Non-pigmented ciliary epithelial cell (primary cell): ENCODE results near the gene GPD2.
A peak's percentile ranks its signal among the peaks of the same experiment; 100 is the strongest.

Source experiments
- DNase-seq: peaks from one replicate; pipeline ENCODE4 v3.0.0-alpha.2; 2010; ENCODE audit warnings: low read depth

The GPD2 gene

GRCh38 chr2:156532989-156533388 is 96.8 kb downstream of the GPD2 start:
- DNase-seq = no peak

- no peak for DNase-seq
Measured at GRCh38 chr2:156536534-156536933, 100.4 kb downstream of the GPD2 start.

GRCh38 chr2:156537141-156537540 is 101.0 kb downstream of the GPD2 start:
- no peak for DNase-seq

DNA sequence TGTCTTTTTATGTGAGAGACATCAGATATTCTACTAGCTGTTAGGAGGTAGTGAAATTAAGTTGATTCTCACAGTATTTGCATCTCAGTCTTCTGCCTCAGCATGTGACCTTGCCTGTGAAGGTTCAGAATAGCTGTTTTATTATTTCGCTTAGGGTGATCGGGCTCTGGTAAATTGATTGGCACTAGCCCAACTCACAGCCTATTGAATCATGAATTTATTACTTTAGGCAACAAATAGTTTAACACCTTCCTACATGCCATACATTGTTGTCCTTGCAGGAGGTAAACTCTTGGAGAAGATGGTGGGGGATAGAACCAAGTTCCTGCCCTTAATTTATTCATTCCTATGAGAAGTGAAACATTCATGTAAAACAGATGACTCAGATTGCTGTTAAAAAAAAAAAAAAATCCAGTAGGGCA is 101.9 kb downstream of the GPD2 start:
- DNase-seq = no peak

- no peak for DNase-seq
Measured at GRCh38 chr2:156539086-156539860, 103.1 kb downstream of the GPD2 start.

DNA sequence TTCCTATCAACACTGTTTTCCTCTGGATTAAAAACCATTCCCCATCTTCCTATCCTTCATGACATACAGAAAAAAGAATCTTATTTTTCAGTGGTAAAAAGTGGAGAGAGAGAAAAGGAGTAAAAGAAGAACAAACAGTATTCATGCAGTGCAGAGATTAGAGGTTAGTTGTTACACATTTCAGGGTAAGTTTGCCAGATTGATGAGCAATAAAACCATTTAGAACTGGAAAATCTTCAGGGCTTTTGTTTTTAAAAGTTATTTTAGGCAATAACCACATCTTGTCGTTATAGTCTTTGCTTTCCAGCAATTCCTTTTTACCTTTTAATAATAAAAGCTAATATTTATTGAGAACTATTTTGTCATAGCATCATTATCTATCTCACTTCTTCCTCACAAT is 104.5 kb downstream of the GPD2 start:
- DNase-seq = no peak

- DNase-seq = no peak
Measured at GRCh38 chr2:156541229-156541628, 105.0 kb downstream of the GPD2 start.

GRCh38 chr2:156541706-156542105 is 105.5 kb downstream of the GPD2 start:
- no peak for DNase-seq

DNA sequence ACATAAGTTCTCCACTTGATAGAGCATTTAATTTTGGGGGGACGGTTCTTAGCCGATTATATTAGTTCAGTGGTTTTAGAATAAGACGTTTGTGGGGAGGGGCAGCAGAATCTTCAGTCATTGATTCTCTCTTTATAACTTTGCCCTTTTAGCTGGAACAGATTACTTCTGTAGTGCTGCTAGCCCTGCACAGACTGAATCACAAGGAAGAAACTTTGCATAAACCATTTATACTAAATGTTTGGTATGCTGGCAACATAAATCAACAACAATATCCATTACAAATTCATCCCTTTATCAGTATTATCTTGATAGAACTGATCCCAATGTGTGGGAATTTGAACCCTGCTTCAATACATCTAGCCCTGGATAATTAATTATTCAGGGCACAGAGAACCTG is 112.2 kb downstream of the GPD2 start:
- DNase-seq = no peak

DNA sequence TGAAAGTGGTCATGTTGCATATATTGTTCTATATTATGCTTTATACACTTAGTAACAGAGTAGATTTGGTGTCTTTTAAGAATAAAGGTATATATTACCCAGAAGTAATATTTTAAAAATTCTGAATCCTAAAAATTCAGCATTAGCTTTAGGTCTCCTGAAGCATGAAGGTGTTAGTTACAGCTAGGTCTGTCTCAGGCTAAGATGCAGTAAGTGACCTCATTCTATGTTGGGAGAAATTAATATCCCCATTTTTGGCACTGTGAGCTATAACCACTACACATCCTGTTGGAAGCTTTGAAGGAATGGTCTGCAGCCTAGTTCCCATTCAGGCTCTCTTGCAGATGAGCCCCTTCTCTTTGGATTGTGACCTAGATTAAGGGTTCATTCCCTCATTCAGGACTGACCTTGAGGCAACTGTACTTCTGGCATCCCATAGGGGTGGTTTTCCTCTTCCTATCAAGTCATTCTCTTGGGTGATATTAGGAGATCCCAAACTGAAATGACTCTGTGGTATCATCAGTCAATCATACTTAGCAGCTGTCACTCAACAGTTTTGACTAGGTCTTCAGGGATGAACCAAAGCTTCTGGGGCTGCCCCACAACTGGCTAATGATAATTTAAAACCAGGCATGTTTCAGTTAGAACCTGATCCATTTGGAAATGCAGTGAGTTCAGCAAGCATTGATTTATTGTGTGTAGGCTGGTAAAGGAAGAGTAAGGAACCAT is 117.7 kb downstream of the GPD2 start:
- DNase-seq = no peak

DNA sequence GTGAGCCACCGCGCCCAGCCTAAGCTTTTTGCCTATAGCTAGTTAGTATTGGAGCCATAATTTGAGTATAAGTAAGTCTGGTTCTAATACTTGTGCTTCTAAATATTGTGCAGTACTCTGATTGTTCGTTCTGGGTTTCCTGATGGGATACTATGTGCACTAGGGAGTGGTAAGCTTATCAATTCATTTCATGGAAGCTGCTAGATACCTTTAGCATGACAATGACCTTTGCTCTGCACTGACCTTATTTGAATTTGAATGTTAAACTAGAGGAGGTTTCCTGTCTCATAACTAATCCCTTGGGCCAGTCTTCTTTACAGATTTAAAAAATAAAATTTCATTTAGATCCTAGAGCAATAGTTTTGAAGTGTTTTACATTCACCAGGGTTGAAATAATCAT is 125.1 kb downstream of the GPD2 start:
- DNase-seq = no peak

DNA sequence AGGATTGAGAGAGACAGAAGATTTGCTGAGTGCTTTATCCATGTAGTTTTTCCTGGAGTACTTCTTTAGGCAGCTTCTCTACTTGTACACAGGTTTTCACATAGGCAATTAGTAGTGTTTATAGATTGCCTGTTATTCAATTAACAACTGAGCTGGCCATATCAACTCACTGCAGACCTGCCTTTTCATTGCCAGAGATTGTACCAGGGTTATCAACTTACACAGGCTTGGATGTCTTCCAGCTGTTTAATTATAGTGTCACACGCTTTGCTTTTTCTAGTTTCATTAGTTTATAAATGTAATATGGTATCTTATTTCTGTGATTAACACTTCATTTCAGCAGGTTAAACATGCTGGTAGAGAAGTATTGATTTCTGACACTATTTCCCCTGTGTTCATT is 125.9 kb downstream of the GPD2 start:
- no peak for DNase-seq

DNA sequence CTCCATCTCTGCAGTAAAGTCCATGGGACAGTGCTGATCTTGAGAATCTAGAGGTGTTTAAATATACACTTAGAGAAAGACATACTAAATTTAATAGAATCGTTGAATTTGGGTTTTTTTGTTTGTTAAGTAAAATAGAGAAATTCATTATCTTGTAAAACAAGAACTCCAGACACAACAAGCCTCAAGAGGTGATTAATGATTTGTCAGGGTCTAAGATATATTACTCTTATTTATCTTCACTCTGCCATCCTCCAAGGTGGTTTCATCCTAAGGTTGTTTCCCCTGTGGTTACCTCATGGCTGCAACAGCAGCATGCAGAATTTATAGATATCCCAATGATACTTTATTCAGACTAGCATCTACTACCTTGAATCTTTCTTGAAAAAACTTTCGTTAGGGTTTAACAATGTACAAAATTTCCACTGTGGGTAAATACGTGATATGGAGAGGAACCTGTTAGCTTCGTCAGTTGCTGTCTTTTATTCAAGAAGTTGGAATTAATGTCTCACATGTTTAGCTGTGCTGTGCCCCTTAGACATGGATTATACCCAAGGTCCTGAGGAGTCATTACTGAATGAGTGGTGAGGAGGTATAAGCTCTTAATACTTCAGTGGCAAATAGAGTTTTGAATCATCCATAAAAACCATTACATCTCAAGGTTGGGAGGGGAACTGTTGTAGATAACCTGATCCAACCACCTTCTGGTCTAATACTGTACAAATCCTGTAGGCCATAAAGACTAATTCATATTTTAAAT is 128.0 kb downstream of the GPD2 start:
- DNase-seq = no peak

DNA sequence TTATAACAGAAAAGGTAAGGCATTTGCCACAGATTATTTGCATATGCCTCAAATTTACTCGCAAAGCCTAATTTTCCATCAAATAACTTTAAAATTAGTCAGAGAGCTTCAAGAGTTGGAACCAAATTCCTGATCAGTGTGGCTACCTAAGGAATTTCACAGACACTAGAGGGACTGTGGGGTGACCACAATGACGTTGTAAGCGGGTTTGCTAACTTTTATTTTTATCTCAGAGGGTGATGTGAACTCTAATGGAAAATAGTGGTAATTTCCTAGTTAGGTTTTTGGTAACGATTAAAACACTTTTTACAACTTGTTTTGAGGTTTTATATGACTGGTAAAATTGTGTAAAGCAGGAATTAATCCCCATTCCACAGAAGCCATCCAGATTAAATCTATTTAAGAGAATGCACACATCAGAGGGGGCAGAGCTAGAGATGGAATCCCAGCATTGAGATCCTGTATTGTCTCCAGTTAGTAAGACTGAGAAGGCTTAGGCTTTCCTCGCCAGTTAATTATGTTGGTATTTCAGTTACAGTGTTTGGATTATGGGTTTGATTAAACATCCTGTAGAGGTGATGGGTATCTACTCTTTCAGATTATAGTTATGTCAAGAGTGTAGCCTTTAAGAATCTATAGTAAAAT is 129.0 kb downstream of the GPD2 start:
- DNase-seq = peak; percentile 81

DNA sequence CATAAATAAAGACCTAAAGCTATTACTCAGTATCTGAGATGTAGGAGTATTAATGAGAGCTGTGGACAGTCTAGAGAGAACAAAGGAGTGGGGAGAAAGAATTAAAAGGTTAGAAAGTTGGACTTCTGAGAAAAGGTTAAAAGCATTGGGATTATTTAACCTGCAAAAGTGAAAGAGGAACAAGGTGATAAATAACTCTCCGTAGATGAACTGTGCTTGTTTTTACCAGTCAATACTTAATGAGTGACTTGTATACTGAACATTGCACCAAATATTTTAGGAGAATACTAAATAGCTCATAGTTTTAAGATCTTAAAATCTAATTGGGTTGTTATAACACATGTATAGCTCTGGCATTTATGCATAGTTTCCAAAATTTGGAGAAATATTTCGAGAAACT is 137.5 kb downstream of the GPD2 start:
- DNase-seq = no peak

DNA sequence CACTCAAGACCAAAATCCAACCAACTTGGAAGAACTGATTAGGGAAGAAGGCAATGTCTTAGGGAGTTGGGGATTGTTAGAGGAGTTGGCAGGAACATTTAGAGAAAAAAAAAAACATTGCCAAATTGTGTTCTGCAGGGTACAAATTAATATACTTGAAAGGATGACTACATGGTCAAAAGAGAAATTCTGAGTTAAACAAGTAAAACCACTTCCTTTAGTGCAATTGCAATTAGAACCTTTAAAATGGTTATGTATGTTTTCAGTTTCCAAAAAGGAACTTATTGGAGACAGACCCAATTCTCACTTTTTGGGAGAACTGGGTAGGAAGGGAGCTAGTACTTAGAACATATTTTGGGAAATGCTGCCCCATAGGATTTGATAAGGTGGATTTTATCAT is 137.9 kb downstream of the GPD2 start:
- no peak for DNase-seq

GRCh38 chr2:156576005-156576404 is 139.8 kb downstream of the GPD2 start:
- no peak for DNase-seq

DNA sequence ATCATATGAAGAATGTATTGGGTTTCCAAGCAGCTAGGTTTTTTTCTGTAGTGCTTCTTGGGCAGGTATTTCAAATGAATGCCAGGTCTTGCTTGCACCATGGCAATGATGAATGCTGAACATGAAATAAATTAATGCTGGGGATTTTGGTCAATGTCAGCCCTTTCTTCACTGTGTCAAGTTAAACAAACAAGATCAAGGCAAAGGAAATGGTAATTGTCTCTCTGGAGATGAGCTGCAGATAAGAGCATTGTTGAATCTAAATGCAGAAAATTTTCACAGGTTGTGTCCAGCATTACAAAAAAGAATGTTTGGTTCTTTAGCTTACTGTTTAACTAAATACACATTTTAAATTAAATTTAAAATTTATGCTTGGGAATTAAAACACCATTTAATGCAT is 144.3 kb downstream of the GPD2 start:
- no peak for DNase-seq

DNA sequence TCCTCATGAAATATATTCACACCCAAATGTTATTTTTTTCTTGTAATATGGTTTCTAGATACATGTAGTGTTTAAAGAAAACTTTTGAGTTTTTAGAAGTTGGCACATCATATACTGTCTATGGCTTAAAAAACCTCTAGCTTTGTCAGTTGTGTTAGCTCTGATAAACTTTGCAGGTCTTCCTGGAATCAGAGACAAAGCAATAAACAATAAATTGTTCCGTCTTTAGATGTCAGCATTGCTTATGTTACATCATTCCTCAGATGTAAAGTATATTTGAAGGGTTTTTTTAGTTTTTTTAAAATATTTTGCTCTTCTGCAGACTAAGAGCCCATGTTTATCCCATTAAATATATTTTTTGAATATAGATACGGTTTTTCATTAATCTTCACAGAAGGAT is 145.1 kb downstream of the GPD2 start:
- no peak for DNase-seq

GRCh38 chr2:156585457-156585856 is 149.3 kb downstream of the GPD2 start:
- DNase-seq = no peak

GRCh38 chr2:156586621-156587020 is 150.4 kb downstream of the GPD2 start:
- DNase-seq = no peak

DNA sequence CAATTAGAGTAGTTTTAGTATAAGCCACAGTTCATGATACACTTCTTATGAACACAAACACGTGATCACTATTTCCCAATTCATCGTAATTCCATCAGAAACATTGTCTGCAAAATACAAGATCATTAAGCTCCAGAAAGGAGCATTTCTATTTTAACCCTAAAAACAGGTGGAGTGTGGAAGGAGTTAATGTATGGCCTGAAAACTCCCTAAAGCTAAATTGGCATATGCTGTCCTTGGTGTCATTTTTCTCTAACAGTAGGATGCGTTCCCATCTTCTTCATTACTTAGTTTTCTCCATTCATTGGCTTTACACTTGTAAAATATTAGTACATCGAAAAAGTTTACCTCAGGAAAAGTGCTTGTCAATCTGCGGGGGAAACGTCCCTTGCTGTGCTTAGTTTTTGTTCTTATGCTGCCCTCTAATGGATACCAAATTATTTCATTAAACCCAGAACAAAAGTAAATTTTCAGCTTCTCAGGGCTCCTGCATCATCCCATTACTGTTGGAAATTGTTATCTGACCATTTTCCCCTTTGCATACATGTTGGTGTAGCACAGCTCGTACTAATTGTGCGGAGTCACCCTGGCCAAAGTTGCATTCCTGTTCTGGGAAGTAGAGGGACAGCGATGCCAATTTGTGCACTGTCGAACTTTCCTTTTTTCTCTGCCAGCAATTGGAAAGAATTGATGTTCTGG is 153.4 kb downstream of the GPD2 start:
- DNase-seq = peak; percentile 19
